Ramos (cell line): ENCODE measurements around the gene THEM4.
"Not testable (repeated sequence)": the region's sequence is repeated elsewhere in the genome, so short reads cannot be mapped to it uniquely, and the experiment has no call there.

Source experiments
- in situ Hi-C: fragments of 300-500 bp; cut with MboI; formaldehyde crosslinking; loops from one replicate; pipeline ENCODE4 v1.14.3; 2022; ENCODE audit warnings: low sequenced_read_pairs; ENCODE audit not compliant: unreplicated experiment

The THEM4 gene

DNA sequence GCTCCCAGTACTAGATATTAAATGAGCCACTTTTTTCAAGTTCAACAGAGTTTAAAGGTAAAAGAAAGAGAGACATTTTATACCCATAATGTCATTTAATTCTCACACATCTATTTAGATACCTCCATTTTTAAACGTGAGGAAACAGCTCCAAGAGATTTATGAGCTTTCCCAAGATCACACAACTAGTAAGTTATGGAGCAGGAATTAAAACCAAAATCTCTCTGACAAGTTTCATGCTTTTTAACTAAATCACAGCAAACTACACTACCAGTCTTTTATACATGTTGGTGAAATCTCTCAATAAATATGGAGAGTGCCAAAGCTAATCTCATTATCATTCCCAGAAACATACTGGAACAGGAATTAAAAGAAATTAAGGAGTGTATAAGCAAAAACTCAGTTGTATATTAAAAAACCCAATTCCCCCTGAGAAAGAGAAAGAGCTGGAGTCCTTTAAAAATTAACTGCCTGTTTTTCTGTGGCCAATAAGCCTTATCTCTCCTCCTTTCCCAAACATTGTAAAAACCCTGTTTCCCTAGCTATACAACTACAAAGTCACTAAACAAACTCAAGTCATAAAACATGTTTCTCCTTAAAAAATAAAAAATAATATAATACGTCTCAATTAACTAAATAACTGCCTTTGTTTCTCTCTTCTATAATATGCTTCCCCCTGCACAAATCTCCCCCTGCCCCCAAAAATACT lies 26.7 kb upstream of the THEM4 start:
- in situ Hi-C loops, result no loop called here

DNA sequence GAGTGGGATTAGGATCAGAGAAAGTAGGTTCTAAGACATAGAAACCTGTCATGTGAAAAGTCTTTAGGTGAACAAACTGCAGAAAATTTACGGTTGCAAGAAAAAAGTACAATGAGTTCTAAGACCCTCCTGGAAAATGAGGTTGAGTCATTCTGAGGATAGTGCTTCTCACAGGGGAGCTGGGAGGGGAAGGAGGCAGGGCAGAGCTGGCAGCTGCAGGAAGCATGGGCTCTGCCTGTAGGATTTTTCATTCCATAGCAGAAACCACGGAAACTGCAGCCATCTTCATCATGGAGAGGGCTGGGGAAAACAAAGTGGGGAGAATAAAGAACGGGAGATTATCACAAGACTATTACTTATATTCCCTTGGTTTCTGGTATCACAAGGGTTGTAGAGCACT lies 25.8 kb upstream of the THEM4 start:
- in situ Hi-C loops, result no loop called here

DNA sequence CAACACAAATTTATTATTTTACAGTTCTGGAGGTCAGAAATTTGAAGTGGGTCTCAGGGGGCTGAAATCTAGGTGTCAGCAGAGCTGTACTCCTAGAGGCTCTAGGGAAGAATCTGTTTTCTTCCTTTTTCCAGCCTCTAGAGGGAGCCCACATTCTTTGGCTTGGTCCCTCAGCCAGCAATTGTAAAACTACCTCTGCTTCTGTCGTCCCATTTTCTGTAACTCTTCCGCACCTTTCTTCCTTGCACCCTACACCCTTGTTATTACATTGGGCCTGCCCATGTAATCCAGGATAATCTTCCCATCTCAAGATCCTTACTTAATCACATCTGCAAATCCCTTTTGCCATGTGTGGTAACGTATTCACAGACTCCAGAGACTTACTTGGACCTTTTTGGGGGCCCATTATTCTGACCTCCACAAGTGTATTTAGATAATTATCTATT lies 24.8 kb upstream of the THEM4 start:
- in situ Hi-C loops, result no loop called here

DNA sequence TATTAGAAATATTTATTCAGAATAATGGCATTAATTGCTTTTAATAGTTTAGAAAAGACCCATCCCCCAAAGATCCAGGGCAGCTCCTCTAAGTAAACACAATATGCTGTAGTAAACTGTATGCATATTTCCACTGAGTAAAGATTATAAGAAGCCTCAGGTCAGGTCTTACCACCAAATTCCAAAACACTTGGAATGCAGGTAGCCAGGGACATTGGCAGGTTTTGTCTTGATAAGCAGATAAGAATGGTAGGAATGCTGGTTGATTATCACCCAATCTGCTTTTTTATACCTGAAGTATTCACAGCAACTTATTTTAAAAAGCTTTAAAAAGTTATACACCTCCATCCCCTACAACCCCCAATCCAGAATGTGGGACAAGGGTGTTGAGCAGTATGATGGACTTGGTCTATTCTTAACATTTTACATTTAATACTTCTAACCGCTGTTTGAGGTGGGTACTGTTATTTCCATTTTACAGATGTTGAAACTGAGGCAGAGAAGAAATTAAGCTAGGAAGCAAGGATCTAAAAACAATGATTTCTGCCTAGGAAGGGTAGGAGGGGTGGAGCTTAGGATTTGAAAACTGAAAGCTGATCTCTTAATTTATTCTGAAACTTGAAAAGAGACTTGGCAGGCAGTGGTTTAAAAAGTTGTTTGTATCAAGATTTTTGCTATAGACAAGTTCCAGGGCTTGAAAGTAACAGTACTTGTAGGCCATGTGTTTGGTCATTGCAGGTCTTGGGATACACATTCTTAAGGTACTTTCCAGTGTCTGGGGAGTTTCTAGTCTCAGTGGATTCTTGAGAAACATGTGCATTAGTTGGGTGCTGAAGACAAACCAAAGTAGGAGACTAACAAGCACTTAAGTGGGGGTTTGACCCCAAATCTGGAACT lies 15.6 kb upstream of the THEM4 start:
- in situ Hi-C loops, result no loop called here

DNA sequence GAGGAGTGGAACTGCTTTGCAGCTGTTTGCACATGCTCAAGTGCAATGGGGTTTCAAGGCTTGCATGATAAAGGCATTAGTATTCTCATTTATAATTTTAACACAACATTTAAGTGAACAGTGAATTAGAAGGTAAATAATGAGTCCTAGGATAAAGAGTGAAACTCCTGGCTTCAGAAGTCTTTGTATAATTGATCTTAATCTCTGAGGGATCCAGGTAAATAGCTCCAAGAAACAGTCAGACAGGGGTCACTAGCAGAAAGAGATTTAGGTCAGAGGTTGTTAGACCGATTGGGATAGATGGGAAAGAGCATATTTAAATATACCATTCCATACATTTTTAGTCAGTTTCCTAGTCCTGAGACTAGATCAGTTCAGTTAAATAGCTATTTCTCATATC lies 14.1 kb upstream of the THEM4 start:
- in situ Hi-C loops, result no loop called here

DNA sequence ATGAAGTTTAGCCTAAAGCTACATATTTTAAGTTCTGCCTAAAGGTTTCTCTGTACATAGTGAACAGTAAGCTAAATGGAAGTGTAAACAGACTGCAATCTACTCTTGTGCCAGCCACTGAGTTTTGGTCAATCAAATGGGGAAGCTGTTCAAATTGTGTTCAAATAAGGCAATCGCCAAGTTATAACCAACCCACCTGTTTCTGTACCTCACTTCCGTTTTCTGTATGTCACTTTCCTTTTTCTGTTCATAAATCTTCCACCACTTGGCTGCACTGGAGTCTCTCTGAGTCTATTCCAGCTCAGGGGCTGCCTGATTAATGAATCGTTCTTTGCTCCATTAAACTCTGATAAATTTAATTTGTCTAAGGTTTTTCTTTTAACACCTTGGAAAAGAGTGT lies 10.8 kb upstream of the THEM4 start:
- in situ Hi-C loops, result no loop called here

DNA sequence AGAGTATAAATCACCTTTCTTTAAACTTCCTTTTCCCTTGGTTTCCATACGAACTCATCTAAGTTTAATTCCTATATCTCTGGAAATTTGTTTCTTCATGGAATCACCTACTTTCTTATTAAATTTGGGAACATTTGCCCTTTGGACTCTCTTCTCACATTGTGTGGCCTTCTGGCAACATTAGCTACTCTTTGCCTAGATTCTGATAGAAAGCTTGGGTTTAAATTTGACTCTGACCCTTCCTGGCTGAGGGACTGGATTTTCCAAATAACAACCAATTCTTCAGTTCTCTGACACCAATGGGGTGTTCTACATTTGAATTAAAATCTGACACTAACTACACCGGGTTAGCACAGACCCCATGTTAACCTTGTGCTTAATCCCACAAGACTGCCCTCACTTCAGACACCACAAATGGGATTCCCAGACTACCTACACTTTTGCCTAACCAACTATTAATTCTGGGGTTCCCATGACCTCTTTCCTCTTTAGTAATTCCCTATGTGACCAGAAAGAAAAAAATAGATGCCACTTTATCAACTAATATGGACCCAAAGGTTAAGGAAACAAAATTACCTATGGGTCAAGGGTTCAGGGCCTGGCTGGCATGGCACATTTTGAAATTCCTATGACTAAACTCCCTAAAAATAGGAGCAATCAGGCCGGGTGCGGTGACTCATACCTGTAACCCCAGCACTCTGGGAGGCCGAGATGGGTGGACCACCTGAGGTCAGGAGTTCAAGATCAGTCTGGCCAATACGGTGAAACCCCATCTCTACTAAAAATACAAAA lies 9.7 kb upstream of the THEM4 start:
- in situ Hi-C loops, result no loop called here

DNA sequence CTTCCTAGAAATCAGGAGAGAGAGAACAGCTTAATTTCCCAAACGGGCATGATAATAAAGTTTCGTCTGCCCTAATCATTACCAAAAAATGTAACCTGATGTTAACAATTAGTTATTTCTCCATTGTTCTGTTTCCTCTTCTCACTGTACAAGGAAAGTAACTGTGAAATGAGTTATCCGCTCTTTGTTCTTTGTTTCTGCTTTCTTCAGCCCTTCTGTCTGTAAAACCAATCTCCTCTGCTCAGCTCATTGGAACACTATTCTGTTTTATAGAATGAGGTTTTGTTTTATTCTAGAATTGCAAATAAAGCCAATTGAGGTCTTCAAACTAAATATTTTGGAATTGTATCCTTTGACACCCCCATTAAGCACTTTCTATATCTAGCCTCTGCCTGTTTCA lies 8.8 kb upstream of the THEM4 start:
- in situ Hi-C loops, result no loop called here

DNA sequence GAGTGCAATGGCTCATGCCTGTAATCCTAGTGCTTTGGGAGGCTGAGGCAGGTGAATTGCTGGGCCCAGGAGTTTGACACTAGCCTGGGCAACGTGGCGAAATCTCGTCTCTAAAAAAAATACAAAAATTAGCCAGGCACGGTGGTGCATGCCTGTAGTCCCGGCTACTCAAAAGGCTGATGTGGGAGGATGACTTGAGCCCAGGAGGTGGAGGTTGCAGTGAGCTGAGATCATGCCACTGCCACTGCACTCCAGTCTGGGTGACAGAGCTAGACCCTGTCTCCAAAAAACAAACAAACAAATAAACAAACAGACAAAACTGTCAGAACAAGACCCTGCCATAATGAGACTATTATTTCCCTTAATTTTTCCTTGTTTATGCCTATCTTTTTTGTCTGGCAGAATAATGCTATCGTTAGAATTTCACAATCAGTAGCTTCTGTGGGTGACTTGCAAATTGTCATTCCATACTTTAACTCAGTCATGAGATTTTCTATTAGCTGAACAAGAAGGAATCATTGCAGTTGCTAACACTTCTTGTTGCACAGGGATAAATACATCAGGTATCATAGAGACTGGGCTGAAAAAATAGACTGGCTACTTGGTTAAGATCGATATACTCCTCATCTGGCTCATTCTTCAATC lies 7.5 kb upstream of the THEM4 start:
- in situ Hi-C loops, result no loop called here

DNA sequence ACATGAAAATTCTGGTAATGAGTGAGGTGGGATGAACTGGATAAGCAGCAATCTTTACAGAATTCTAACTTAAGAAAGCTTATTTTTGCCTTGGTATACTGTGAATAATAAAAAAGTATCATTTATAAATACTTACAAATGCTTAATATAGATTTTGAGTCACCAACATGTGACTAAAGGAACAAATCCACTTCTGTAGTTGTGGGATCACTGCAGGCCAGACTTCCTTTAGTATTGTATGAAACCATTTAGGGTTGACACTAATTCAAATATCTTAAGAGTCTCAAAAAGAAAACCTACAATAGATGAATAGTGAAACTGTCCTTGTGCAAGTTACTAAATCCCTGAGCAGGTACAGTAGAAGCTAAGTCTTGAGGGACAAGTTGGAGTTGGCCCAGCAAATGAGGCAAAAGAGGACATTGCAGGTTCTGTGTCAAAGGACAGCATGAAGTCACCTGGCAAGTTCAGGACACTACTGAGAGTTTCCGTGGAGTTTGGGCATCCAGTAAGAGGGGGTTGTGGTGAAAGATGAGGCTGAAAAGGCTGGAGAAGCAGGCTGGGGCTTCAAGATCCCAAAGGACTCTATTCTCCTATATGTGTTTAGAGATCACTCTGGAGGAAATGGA lies 5.9 kb upstream of the THEM4 start:
- in situ Hi-C loops, result no loop called here

DNA sequence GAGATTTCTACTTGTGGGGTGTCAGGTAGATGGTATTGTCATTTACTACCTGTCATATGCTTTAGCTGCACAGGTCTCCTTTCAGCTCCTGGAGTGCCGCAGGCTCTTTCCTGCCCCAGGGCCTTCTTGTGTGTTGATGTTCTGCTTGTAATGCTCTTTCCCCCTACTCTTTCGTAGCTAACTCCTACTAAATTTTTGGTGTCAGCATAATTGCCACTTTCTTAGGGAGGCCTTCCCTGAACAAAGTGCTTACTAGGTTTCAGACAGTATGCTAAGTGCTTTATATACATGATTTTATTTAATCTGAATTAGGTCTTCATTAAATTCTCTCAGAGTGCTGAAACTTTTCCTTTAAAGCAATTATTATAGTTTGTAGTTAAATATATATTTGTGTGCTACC lies 4.8 kb upstream of the THEM4 start:
- in situ Hi-C loops, result no loop called here

DNA sequence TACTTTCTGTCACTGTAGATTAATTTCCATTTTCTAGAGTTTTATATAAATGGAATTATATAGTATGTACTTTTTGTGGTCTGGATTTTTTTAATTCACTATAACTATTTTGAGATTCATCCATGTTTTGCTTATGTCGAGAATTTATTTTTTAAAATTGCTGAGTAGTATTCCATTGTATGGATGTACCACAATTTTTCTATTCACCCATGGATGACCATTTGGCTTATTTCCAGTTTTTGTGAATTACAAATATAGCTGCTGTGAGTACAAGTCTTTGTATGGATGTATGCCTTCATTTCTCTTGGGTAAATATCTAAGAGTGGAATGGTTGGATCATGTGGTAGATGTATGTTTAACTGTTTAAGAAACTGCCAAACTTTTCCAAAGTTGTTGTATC lies 3.7 kb upstream of the THEM4 start:
- in situ Hi-C loops, result no loop called here

DNA sequence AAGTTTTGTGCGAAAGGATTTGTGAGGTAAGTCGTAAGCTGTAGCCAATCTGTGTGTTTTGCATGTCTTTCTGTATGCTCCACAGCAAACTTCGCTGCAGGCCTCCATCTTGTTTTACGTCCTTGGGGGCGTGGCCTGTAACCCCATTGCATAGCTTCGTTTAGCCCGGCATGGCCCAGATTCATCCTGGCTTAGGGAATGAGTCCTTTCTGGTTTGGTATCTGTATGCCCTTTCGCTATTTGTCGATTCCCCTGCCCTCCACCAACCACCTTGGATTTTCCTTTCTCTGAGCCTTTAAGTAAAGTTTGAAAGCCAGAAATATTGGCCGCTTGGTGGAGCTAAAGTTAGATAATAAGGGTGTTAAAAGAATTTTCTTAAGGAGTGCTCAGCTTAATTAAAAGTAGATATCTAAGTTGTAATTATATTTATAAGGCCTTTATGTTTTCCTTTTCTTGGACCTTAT lies 1.1 kb downstream of the THEM4 start:
- in situ Hi-C loops, result no loop called here

DNA sequence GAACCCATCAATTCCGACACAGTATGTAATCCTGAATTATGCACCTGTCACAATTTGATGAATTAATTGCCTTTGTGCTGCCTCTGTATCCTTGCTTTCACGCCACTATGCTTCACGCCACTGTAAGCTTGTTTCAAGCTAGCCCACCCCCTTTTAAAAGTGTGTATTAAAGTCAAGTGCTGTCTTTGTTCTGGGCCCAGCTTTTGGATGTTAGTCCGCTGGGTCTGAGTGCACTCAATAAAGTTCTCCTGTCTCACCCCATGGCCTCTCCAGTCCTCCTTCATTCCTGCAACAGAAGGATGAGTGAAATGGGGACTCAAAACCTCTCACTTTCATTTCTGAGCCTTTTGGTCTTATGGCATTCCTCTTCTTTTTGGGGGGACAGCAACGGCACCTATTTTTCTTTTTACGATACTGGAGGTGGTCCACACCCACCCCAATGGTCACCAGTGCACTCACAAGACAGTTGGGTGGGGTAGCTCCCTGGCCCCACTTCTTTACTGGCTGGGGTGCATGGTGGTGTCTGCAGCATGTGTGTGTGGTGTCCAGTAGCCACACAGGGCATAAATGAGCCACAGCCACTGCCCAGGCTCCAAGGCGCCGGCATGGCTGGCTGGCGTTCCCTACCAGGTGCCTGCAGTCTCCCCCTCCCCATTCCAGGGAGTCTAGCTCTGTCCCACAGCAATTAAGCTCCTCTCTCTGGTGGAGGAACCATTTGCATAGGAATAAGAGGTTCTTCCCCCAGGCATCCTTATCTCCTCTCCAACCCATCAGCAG lies 1.8 kb downstream of the THEM4 start:
- in situ Hi-C loops, result no loop called here

DNA sequence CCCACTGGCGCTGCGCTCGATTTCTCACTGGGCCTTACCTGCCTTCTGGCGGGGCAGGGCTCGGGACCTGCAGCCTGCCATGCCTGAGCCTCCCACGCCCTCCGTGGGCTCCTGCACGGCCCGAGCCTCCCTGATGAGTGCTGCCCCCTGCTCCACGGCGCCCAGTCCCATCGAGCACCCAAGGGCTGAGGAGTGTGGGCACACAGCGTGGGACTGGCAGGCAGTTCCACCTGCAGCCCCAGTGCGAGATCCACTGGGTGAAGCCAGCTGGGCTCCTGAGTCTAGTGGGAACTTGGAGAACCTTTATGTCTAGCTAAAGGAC lies 3.0 kb downstream of the THEM4 start:
- in situ Hi-C loops, result not testable (repeated sequence)

DNA sequence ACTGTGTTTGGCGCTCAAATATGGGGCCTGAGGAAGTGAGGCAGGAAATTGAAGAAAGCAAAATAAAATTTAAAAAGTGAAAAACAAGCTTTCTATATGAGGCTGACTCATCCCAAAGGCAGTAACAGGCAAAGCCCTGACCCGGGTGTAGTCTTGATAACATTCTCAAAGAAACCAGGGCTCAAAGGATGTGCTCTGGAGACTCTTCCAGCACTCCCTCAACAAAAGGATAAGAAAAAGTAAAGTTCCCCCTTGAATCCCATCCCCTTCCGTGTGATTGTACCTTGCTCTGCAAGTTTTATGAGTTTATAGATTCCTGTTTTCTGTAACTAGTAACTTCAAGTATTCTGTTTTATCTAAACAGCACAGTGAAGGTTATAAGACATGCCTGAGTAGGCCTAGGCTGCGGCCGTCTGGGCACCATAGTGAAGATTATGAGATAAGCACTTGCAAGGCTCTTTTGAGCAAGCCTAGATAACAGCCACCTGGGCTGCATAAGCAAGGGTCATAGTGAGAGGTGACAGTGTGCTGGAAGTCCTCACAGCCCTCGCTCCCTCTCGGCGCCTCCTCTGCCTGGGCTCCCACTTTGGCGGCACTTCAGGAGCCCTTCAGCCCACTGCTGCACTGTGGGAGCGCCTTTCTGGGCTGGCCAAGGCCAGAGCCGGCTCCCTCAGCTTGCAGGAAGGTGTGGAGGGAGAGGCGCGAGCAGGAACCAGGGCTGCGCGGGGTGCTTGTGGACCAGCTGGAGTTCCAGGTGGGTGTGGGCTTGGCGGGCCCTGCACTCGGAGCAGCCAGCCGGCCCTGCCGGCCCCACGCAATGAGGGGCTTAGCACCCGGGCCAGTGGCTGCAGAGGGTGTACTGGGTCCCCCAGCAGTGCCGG lies 3.6 kb downstream of the THEM4 start:
- in situ Hi-C loops, result not testable (repeated sequence)

DNA sequence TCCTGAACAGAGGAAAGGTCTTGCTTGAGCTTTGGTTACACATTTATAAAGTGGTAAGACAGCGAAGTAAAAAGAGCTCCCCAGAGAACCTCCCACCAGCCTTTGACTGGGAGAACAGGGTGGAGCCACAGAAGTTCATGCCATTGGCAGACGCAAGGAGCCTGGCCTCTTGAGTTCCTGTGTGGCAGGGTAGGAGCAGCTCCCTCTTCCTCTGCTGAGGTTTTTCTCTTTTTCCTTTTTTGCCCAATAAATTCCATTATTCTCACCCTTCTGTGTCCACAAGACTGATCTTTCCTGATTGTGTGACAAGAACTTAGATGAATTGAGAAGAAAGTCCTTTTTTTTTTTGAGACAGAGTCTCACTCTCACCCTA lies 4.3 kb downstream of the THEM4 start:
- in situ Hi-C loops, result no loop called here

DNA sequence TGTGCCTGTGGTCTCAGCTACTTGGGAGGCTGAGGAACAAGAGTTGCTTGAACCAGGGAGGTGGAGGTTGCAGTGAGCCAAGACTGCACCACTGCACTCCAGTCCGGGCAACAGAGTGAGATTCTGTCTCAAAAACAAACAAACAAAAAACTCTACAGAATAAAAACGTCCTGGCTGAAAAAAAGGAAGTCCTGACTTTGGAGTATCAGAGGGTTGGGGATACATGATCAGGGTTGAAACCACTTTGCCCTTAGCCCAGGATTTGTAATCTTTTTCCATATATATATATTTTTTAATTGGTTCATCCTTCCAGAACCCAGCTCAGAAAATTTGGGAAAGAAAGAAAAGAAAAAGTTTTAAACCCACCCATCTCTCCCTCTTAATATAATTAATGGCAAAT lies 6.5 kb downstream of the THEM4 start:
- in situ Hi-C loops, result no loop called here
